Hindlimb muscle (tissue), 1 donor: ENCODE results near the gene NEU4. TPM values are rescaled to one million over a fixed set of nuclear protein-coding genes. Genes with fewer than 3 reads are reported as not detected.
"Not testable (repeated sequence)": the region's sequence is repeated elsewhere in the genome, so short reads cannot be mapped to it uniquely, and the experiment has no call there.

Source experiments
- DNase-seq: peaks from one replicate; pipeline ENCODE4 v3.0.0-alpha.2; 2013
- polyA plus RNA-seq: library from polyadenylated mRNA; unstranded; fragments of 120-200 nt; gene quantifications from one replicate; pipeline ENCODE4 v1.2.1, GENCODE V29; 2013; ENCODE audit not compliant: insufficient read length

NEU4 gene, protein sequence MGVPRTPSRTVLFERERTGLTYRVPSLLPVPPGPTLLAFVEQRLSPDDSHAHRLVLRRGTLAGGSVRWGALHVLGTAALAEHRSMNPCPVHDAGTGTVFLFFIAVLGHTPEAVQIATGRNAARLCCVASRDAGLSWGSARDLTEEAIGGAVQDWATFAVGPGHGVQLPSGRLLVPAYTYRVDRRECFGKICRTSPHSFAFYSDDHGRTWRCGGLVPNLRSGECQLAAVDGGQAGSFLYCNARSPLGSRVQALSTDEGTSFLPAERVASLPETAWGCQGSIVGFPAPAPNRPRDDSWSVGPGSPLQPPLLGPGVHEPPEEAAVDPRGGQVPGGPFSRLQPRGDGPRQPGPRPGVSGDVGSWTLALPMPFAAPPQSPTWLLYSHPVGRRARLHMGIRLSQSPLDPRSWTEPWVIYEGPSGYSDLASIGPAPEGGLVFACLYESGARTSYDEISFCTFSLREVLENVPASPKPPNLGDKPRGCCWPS
- 6.7 TPM for polyA plus RNA-seq

DNA sequence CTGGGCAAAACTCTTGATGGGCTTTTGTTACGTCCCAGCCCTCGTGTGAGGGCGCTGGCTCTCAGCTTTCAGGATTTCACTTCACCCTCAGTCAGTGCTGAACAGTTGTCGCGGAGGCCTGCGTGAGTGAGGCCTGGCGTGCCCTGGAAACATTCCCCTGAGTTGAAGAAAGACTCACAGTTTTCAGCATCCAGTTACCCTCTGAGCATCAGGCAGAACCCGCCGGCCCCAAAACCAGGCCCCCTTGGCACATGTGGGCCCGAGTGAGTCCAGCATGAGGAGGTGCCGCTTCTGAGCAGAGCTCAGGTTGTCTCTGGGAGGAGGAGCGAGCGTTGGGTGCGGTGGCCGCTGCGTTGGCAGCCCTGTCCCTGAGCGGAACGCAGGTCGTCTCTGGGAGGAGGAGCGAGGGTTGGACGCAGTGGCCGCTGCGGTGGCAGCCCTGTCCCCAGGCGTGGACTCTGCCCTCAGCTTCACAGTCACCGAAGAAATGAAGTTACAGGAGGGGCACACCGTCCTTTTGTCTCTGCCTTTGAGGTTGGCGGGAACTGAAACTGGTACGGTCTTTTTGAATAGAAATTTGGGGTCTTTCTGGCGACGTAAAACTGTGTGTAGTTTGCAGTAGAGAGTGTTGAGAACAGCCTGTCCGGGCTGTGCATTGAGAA lies at the start of gene NEU4:
Gene NEU4 (plus strand): TSS at position 473 of the 662 bp plus-strand sequence. CDS start 5,292 bp downstream, outside the sequence.
- DNase-seq: no peak

DNA sequence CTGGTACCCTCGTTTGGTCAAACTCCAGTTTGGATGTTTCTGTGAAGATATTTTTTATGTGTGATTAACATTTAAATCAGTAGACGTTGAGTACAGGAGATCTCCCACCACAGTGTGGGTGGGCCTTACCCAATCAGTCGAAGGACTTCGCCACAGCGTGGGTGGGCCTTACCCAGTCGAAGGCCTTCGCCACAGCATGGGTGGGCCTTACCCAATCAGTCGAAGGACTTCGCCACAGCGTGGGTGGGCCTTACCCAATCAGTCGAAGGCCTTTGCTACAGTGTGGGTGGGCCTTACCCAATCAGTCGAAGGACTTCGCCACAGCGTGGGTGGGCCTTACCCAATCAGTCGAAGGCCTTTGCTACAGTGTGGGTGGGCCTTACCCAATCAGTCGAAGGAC lies 49.1 kb upstream of the NEU4 start:
- not testable (repeated sequence) for DNase-seq

DNA sequence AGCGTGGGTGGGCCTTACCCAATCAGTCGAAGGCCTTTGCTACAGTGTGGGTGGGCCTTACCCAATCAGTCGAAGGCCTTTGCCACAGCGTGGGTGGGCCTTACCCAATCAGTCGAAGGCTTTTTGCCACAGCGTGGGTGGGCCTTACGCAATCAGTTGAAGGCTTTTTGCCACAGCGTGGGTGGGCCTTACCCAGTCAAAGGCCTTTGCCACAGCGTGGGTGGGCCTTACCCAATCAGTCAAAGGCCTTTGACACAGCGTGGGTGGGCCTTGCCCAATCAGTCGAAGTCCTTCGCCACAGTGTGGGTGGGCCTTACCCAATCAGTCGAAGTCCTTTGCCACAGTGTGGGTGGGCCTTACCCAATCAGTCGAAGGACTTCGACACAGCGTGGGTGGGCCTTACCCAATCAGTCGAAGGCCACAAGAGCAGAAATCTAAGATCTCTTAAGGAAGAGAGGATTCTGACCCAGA lies 48.7 kb upstream of the NEU4 start:
- DNase-seq: no peak

DNA sequence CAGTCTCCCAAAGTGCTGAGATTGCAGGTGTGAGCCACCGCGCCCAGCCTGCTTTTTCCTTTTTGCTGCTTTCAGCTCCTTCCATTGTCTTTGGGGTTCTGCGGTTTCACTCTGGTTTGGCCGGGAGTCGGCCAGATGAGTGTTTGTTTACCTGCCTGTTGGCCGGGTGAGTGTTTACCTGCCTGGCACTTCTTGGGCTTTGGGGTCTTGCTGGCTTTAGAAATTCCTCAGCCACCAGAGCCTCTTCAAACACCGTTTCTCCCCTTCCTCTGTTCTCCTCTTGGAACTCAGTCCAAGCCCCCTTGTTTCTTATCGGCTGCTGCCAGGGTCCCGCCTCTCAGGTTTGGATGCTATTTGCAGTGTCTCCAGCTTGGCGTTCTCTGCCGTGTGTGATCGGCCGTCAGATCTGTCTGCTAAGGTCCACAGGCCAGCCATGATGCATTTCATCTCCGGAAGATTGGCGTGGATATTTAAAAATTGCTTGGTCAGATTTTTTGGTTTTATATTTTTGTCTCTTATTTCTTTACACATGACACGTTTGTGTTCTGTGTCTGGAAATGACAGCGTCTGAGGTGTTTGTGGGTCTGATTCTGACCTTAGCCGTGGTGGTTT lies 46.6 kb upstream of the NEU4 start:
- no peak for DNase-seq

DNA sequence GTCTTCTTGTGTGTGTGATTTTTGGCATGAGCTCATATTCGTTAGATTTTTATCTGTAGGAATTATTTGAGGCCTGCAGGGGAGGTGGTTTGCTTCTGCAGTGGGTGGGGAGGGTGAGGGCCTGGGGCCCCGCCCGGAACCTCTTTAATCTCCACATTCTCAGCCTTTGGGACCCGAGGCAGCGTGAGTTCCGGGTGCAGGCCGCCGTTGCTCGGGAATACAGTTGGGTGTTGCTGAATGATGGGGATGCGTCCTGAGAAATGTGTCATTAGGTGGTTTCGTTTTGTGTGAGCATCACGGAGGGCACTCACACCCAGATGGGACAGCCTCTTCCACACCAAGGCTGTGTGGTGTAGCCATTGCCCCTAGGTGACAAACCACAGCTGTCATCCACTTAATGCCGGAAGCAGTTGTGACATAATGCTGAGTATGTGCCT lies 46.0 kb upstream of the NEU4 start:
- DNase-seq: no peak

DNA sequence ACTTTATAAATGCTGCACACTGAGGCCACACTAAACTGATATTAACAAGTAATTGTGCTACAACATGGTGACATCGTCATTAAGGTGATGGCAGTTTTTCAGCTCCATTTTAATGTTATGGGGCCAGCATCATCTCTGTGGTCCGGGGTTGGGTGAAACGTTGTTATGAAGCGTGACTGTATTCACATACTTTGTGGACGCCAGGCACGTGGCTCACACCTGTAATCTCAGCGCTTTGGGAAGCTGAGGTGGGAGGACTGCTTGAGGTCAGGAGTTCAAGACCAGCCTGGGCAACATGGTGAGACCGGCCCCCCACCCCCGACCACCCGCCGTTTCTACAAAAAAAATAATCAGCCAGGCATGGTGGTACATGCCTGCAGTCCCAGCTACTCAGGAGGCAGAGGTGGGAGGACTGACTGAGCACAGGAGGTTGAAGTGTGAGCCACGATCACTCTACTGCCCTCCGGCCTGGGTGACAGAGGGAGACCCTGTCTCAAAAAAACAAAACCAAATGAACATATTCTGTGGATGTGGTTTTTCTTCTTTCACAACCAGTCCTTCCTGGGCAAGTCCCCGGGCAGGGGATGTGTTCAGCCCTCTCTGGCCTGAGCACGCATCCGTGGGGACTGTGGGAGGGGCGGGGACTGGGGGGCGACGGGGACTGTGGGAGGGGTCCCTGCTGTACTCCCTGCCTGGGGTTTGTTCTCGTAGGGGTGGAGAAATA lies 45.3 kb upstream of the NEU4 start:
- no peak for DNase-seq

DNA sequence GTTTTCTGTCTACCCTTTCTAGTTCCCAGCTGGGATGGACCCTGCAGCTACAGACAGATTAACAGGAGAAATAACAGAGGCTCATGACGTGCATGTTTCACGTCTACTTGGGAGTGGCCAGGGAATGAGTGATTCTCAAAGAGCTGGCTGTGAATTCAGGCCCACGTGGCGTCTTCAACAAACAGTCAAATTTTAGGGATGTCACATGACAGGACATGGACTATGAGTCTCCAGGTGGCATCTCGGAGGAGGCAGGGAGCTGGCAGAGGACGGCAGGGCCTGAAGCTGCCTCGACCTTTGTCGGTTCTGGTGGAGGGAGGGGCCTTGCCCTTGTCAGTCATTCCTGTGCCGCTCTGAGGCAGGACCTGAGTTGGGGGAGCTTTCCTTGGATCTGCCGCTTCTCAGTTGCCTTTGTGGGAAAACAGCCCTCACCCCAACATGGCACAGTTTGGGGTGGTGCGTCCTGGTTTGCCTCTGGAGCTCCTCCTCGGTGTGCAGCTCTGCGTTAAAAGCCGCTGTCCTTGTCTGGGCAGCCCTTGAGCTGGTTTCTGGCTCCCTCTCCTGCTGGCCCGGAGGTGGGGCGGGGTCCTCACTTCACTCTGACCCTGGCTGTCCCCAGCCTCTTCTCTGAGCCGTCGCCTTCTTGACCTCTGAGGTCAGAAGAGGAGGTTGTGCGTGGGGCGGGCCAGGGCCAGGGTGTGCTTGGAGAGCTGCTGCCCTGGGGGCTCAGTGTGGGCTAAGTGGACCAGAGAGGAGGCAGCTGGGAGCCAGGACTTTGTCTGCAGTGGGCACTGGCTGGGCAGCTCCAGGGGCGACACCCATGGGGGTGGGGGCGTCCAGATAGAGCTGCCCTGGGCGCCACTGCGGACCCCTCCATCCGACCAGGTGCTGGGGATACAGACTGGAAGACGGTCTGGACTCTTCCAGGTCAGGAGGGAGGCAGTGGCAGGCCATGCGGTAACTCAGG lies 44.4 kb upstream of the NEU4 start:
- DNase-seq: no peak

DNA sequence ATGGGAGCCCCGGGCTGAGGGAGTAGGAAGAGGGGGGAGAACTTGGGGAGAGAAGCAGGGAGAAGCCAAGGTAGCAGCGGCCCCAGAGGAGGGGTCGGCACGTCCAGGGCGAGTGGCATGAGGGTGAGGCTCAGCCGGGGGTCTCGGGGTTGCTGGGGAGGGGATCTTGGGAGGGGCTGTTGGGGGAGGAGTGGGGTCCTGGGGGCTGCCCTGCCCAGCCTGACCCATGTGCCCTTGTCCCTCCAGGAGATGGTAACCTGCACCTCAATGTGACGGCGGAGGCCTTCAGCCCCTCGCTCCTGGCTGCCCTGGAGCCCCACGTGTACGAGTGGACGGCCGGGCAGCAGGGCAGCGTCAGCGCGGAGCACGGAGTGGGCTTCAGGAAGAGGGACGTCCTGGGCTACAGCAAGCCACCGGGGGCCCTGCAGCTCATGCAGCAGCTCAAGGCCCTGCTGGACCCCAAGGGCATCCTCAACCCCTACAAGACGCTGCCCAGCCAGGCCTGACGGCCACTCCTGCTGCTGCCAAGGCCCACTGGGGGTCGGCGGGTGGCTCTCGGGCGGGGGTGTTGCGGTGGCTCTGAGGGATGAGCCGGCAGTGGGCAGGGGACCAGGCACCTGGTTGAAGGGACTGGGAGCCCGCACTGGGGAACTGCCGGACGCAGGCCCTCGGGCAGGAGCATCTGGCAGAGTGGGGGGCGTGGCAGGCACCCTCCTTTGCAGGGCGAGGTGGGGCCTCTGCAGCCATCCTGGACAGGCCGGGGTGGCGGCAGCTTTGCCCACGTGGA lies 41.3 kb upstream of the NEU4 start:
- no peak for DNase-seq

DNA sequence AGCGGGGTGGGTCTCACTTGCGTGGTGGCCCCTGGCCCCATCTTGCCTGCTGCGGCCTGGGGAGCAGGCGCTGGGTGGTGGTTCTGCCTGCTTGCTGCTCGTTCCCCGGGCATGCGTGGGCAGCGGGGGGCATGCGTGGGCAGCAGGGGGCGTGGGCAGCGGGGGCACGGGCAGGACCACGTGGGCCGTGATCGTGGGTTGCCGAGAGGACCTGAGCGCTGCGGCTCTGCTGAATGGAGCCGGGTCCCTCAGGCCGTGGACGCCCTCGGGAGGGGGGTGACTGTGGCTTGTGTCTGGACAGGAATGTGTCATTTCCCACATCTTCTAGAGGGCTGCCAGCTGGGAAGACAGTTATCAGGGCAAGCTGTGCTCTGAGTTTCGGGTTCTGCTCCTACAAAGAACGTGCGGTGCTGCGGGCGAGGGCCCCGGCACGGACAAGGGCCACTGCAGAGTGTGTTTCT lies 40.7 kb upstream of the NEU4 start:
- no peak for DNase-seq

DNA sequence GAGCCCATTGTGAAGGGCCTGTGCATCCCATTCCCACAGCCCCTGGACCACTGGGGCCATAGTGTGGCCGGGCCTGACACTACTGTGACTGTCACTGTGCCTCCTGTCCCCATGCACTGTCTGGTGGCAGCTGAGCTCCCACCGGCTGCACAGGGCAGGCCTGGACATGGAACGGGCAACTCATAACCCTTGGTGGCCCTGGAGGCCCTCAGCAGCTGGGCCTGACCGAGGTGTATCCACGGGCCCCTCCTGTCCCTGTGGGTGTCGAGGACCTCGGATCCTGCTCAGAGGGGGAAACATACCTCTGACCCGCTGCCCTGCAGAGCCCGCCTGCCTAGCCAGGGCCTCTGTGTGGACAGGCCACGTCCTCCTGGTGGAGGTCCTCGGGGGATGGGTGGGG lies 40.1 kb upstream of the NEU4 start:
- DNase-seq: no peak

DNA sequence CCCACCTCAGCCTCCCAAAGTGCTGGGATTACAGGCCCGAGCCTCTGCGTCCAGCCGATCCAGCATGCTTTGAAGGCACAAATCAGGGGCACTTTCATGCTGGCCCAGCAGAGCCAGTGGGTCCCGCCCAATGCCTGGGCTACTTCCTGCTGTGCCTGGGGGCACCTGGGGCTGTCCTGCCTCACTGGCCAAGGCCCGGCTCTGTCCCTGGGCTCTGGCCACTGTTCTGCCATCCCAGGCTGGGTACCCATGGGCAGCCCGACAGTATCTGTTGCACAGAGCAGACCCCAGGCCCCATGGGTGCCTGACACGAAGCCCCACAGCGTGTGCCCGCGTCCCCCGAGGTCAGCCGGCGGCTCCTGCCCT lies 39.2 kb upstream of the NEU4 start:
- DNase-seq: no peak

DNA sequence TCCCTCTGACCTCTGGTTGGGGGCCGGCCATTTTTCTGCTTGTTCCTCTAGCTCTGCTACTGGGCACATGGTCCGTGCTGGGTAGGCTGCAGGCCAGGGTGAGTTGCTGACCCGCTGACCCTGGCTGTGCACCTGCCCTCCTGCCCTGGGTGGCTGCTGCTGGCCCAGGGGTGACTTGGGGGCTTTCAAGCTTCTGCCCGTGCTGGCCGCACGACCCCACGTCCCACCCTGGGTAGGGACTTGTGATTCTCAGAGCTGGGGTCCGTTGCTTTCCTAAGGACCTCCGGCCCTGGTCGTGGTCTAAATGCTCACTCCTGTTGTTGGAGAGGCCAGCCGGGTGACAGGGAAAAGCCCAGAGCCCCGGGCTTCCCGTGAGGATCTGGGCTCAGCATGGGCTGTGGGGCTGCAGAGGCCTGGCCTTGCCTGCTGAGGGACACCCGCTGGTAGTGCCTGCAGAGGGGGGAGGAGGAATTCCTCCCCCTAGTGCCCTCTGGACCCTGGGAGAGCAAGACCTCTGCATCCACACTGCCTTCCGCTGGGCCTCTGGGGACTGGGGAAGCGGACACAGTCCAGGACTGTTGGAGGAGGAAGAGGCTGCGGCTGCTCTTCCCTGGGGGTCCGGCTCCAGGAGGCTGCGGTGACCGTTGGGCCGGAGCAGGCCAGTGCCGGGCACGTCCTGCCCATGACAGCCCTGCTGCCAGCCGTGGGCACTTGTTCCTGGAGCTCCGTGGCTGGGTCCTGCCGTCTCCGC lies 38.6 kb upstream of the NEU4 start:
- no peak for DNase-seq

DNA sequence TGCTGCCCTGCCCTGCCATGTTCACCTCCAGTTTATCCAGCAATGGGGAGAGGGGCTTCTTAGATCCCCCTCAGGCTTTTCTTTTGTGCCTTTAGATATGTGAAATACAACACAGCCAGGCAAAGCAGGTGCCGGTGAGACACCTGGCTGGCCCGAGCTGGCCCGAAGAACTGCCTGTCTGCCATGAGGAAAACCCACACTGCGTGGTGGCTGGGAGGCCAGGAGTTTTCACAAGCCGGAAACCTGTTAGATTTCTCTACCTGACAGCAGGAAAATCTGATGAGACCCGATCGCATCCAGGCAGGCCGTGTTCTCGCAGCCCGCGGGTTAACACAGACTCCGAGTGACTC lies 38.1 kb upstream of the NEU4 start:
- DNase-seq: no peak

DNA sequence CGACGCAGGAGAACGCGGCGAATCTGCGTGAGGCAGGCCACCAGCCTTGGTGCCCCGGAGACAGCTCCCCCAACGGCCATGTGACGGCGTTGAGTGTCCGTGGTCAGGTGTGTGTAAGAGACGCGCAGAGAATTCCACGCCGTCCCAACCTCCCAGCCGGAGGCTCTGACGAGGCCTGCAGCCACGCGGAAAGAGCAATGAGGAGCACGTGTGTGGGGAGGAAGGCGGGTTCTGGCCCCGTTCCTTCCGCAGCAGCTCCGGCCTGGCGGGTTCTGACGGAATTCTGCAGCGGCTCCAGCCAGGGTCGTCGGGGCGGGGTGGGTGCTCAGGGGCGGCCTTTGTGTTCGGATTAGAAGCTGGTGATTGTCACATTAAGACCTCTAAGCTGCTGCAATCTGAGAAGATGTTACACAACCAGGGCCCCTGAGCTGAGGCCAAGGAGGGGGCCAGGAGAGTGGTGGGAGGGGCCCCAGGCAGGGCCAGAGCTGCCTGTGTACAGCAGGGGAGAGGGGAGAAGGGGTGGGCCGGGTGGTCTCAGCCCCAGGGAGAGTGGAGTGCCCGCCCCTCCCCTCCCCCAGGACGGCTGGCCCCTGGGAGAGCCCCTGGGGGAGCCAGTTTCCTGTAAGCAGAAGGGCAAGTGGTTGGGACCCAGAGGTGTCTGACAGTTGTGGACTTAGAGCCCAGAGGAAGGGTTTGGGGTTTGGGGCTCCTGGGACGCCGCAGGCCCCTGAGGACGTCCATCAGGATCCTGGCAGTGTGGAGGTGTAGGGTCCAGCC lies 37.5 kb upstream of the NEU4 start:
- peak; percentile 61 for DNase-seq

DNA sequence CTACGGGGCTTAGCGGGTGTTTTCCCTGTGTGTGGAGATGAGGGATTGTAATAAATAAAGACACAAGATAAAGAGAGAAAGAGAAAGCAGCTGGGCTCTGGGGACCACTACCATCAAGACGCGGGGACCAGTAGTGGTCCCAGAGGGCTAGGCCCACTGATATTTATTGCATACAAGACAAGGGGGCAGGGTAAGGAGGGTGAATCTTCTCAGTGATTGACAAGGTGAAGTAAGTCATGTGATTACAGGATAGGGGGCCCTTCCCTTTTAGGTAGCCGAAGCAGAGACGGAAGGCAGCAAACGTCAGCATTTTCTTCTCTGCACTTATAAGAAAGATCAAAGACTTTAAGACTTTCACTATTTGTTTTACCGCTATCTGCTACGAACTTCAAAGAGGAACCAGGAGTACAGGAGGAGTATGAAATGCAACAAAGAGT lies 36.9 kb upstream of the NEU4 start:
- no peak for DNase-seq

DNA sequence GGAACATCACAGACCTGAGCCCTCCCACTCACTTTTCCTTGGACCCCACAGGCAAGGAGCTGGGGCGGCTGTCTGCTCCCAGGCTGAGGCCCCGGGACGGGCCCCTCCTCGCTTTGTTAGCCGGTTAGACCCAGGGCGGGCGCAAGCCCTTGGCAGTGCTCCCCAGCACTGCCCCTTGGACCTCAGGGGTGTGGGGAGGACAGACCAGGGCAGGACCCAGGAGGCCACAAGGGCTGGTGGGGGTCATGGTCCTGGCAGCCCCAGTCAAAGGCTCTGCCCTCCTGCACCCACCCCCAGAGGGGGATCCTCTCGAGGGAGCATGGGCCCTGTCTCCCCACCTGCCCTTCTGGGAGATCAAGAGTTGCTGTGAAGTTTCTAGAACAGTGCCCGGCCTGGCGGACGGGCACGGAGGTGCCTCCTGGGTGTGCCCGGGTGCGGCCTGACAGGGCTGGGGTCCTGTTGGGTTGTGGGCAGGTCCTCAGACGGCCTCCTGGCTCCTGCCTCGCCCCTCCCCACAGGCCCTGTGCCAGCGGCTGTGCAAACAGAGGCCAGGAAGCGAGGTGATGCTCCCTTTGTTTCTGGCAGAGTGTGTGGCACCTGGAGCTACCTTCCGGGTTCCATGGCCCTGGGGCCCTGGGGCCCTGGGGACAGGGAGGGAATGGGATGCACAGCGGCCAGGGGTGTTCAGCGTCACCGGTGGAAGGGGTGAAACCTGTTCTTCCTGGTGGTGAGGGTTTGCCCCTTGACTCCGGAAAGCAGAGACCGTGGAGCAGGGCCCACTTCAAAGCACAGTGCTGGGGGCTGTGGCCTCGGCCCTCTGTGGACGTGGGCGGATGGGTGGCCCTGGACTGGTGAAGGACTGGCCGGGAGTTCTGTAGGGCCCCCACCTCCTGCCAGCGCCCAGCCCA lies 35.2 kb upstream of the NEU4 start:
- DNase-seq: no peak

DNA sequence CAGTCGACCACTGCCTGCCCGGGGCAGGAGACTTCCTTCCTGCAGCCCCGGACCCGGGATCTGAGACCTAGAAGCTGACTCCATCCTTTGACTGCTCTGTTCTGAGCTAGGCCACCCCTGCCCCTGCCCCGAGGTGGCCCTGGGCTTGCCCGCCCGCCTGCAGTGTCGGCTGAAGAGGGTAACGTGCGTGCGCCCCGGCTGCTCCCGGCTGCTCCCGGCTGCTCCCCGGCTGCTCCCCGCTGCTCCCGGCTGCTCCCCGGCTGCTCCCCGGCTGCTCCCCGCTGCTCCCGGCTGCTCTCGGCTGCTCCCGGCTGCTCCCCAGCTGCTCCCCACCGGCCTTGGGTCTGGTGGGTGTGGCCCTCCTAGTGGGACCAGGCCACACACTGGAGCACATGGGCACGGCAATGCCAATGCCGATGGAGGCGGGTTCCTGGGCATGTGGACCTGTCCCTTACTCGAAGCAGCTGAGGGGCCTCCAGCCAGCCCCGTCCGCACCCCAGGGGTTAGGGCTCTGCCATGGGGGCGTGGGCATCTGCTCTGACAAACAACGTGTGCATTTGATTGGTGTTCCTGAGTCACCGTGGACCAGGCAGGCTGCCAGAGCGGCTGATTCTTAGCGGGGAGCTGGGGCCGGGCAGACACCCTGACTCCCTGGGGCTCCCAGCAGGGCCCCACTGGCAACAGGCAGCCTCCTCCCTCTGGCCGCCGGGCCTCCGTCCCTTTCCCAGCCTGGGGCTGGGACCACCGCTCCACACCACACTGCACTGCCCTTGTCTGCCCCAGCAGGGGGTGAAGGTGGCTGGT lies 34.4 kb upstream of the NEU4 start:
- no peak for DNase-seq
